NCI-H1092 treated with DMSO at 0.1 percent for 48 hours (cell line): ENCODE results near the gene MTX1.
"Not testable (repeated sequence)": the region's sequence is repeated elsewhere in the genome, so short reads cannot be mapped to it uniquely, and the experiment has no call there.

Source experiments
- DNase-seq: peaks from one replicate; lab custom pipeline; 2025; lab: John Stamatoyannopoulos, UW

MTX1 gene

GRCh38 chr1:155207806-155208540 is 522 bp upstream of the MTX1 start, which contains the start of gene THBS3:
TSS of gene THBS3 (minus strand) at chr1:155207897. CDS start at chr1:155207876, 21 bp downstream.
- peak; percentile 60 for DNase-seq

GRCh38 chr1:155209312-155209721 is 822 bp downstream of the MTX1 start:
- DNase-seq = no peak

- DNase-seq = no peak
These were observed 2.0 kb downstream of the MTX1 start for GRCh38 chr1:155210314-155211104.

- not testable (repeated sequence) for DNase-seq
These were observed 3.0 kb downstream of the MTX1 start for GRCh38 chr1:155211381-155212050.

GRCh38 chr1:155212051-155212440 is 3.6 kb downstream of the MTX1 start:
- not testable (repeated sequence) for DNase-seq

- not testable (repeated sequence) for DNase-seq
These were observed 6.2 kb downstream of the MTX1 start for GRCh38 chr1:155214702-155215101.

- peak; percentile 6 for DNase-seq
These were observed 10.5 kb downstream of the MTX1 start for GRCh38 chr1:155218854-155219591.

GRCh38 chr1:155219592-155220031 is 11.1 kb downstream of the MTX1 start:
- DNase-seq = no peak

GRCh38 chr1:155220211-155220965 is 11.9 kb downstream of the MTX1 start:
- DNase-seq = not testable (repeated sequence)

- no peak for DNase-seq
These were observed 14.6 kb downstream of the MTX1 start for GRCh38 chr1:155223047-155223446.

GRCh38 chr1:155225404-155225759 is 16.9 kb downstream of the MTX1 start:
- not testable (repeated sequence) for DNase-seq

GRCh38 chr1:155226188-155226909 is 17.9 kb downstream of the MTX1 start:
- peak; percentile 87 for DNase-seq

- peak; percentile 87 for DNase-seq
These were observed 18.4 kb downstream of the MTX1 start for GRCh38 chr1:155226910-155227260.

GRCh38 chr1:155227261-155228095 is 19.0 kb downstream of the MTX1 start:
- DNase-seq = peak; percentile 100

- no peak for DNase-seq
These were observed 19.6 kb downstream of the MTX1 start for GRCh38 chr1:155228096-155228427.

- DNase-seq = not testable (repeated sequence)
These were observed 22.8 kb downstream of the MTX1 start for GRCh38 chr1:155231302-155231701.

- DNase-seq = not testable (repeated sequence)
These were observed 23.8 kb downstream of the MTX1 start for GRCh38 chr1:155232001-155232978.

- not testable (repeated sequence) for DNase-seq
These were observed 25.0 kb downstream of the MTX1 start for GRCh38 chr1:155233502-155233901.
